HTR-8/SVneo (cell line): ENCODE data around the gene SLC4A11.

Experiments used
- DNase-seq: peaks from one replicate; pipeline ENCODE4 v3.0.0; 2011; ENCODE audit warnings: low spot score, mixed read lengths; ENCODE audit not compliant: insufficient read length
- FAIRE-seq: peaks from 2 replicates; lab custom pipeline; 2011; peaks lifted over from hg19 to GRCh38; lab: Jason Lieb, UNC

The SLC4A11 gene

GRCh38 chr20:3180319-3180718 is 58.7 kb downstream of the SLC4A11 start:
- no peak for FAIRE-seq

GRCh38 chr20:3177746-3178485 is 61.1 kb downstream of the SLC4A11 start:
- no peak for FAIRE-seq

More at GRCh38 chr20:3180319-3180718, 58.7 kb downstream of the SLC4A11 start:
- DNase-seq, result no peak

More at GRCh38 chr20:3177746-3178485, 61.1 kb downstream of the SLC4A11 start:
- no peak for DNase-seq
